Measurements from ENCODE around the gene BBLN. TPM values are rescaled to one million over a fixed set of nuclear protein-coding genes. Genes with fewer than 3 reads are reported as not detected.

BBLN gene
- total RNA-seq, 1 donor from 2014 or later, result 406 TPM

DNA sequence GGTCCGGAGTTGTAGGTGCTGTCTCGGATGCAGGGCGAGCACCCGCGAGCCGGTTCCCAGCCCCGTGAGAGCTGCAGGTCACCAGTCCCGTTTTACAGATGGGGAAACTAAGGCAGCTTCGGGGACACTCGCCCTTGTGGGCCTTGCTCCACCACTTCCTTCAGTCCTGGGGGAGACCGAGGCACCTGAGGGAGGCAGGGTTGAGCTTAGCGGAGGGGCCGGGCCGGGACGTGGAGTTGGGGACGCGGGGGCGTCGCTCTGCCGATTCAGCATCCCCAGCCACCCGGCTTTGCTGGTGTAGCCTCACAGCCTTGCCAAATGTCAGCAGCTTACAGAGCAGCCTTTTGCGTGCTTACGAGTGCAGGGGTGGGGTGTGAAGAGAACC lies 530 bp downstream of the BBLN start:
- no peak for DNase-seq (ENCODE audit: low read depth)
- TF ChIP-seq, protein P1, sequence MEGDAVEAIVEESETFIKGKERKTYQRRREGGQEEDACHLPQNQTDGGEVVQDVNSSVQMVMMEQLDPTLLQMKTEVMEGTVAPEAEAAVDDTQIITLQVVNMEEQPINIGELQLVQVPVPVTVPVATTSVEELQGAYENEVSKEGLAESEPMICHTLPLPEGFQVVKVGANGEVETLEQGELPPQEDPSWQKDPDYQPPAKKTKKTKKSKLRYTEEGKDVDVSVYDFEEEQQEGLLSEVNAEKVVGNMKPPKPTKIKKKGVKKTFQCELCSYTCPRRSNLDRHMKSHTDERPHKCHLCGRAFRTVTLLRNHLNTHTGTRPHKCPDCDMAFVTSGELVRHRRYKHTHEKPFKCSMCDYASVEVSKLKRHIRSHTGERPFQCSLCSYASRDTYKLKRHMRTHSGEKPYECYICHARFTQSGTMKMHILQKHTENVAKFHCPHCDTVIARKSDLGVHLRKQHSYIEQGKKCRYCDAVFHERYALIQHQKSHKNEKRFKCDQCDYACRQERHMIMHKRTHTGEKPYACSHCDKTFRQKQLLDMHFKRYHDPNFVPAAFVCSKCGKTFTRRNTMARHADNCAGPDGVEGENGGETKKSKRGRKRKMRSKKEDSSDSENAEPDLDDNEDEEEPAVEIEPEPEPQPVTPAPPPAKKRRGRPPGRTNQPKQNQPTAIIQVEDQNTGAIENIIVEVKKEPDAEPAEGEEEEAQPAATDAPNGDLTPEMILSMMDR (IDR thresholded peaks at IDR 0.05; ENCODE audit: insufficient read depth, low read length, poor library complexity, severe bottlenecking), result no peak
- Histone ChIP-seq H3K36me3 (ENCODE audit: control insufficient read depth, insufficient read depth, low read length) (no peaks in the 10 kb centered on the region), H3K27me3 (ENCODE audit: control insufficient read depth, insufficient read depth, low read length) (no peaks in the 10 kb centered on the region), H3K4me3 (ENCODE audit: low read depth, low read length) (peak overlapping the region; percentile 53)

GRCh38 chr9:128161215-128161902 lies 1.3 kb downstream of the BBLN start:
- no peak for DNase-seq (ENCODE audit: low read depth)
- TF ChIP-seq, protein P1 (IDR thresholded peaks at IDR 0.05; ENCODE audit: insufficient read depth, low read length, poor library complexity, severe bottlenecking), result no peak
- H3K4me3 ChIP-seq (ENCODE audit: low read depth, low read length), result no peak overlapping the region
- H3K27me3 ChIP-seq (ENCODE audit: control insufficient read depth, insufficient read depth, low read length), result no peaks in the 10 kb centered on the region
- no peaks in the 10 kb centered on the region for H3K36me3 ChIP-seq (ENCODE audit: control insufficient read depth, insufficient read depth, low read length)

GRCh38 chr9:128162215-128163026 lies 2.4 kb downstream of the BBLN start:
- Histone ChIP-seq H3K36me3 (ENCODE audit: control insufficient read depth, insufficient read depth, low read length) (peaks cover 3% of the 10 kb centered on the region), H3K4me3 (ENCODE audit: low read depth, low read length) (no peak overlapping the region), H3K27me3 (ENCODE audit: control insufficient read depth, insufficient read depth, low read length) (no peaks in the 10 kb centered on the region)
- no peak for DNase-seq (ENCODE audit: low read depth)
- TF ChIP-seq, protein P1 (IDR thresholded peaks at IDR 0.05; ENCODE audit: insufficient read depth, low read length, poor library complexity, severe bottlenecking), result no peak

DNA sequence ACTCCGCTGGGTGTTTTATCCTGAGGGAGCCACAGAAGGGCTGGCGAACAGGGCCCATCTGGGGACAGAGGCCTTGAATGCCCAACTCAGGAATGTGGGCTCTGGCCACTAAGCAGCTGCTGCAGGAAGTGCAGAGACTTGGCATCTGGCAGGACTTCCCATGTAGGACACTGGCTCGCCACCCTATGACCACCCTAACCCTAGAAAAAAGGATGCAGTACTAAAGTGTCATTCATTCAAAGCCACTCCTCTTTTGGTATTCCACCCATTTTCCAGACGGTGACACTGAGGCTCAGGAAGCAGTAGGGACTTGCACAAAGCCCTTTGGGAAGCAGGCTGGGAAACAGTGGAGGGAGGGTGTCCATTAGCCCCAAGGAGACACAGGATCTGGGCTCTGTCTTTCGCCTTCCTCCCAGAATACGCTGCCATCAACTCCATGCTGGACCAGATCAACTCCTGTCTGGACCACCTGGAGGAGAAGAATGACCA lies 3.0 kb downstream of the BBLN start:
- Histone ChIP-seq H3K36me3 (ENCODE audit: control insufficient read depth, insufficient read depth, low read length) (peaks cover 3% of the 10 kb centered on the region), H3K27me3 (ENCODE audit: control insufficient read depth, insufficient read depth, low read length) (no peaks in the 10 kb centered on the region), H3K4me3 (ENCODE audit: low read depth, low read length) (no peak overlapping the region)
- TF ChIP-seq, protein P1 (IDR thresholded peaks at IDR 0.05; ENCODE audit: insufficient read depth, low read length, poor library complexity, severe bottlenecking), result no peak
- no peak for DNase-seq (ENCODE audit: low read depth)

DNA sequence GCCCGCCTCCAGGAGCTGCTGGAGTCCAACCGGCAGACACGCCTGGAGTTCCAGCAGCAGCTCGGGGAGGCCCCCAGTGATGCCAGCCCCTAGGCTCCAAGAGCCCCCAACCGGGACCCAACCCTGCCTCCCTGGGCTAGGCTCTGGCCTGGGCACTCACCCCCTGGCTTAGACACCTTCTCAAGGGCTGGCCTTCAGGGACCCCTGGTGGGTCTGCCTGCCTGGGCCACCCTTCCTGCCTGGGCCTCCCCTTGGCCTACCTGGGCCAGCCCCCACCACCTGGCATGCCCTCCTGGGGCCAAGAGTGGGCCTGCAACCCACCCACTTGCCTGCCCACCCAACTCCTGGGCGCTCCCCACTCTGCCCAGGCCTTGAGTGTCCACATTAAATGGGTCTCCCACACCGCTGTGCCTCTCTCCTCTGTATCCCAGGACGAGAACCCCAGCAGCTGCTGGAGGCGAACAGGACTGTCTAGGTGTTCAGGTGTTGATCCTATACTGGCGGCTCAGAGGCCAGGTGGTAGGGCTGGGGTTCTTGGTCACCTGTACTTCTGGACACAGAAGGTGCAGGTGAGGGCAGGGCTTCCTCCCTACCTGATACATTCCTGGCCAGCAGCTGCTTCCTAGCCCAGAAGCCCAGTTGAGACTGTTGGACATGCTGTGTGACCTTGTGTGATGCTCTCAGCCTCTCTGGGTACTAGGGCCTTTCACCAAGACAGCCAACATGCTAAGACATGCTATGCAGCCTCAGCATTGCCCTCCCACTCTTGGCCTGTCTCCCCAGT lies 3.6 kb downstream of the BBLN start:
- DNase-seq (ENCODE audit: low read depth), result no peak
- Histone ChIP-seq H3K4me3 (ENCODE audit: low read depth, low read length) (no peak overlapping the region), H3K27me3 (ENCODE audit: control insufficient read depth, insufficient read depth, low read length) (no peaks in the 10 kb centered on the region), H3K36me3 (ENCODE audit: control insufficient read depth, insufficient read depth, low read length) (peaks cover 3% of the 10 kb centered on the region)
- TF ChIP-seq, protein P1 (IDR thresholded peaks at IDR 0.05; ENCODE audit: insufficient read depth, low read length, poor library complexity, severe bottlenecking), result no peak

All from kidney epithelial cell (primary cell).